ENCODE measurements around the gene PPFIBP2. TPM values are rescaled to one million over a fixed set of nuclear protein-coding genes. Genes with fewer than 3 reads are reported as not detected.

PPFIBP2 gene
- total and polyA plus RNA-seq, 12 donors: 11.4 to 36.5 (median 21.1) TPM

DNA sequence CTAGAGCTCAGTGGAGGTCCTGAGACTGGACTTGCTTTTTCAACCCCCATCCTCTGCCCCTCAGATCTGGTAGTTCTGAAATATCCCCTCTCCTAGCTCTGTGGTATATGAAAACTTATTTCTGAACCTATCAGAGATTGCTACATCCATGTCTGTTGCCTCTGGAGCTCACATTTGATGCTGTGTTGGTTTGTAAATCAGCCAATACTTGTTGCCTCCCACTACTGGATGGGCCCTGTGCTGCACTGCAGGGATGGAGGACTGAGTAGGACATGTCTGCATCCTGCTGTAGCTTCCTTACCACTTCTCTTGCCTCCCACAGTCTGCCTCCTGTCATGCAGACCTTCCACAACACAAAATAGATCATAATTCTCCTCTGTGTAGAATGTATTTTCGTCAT is 23.3 kb upstream of the PPFIBP2 start:
- peak overlapping the region in 1 of 5 donors; percentile 60 for H3K27ac ChIP-seq
- H3K9me3 ChIP-seq (replicated peaks in 1 of 3): no peaks in the 10 kb centered on the region
- no peak overlapping the region for H3K4me3 ChIP-seq
- DNase-seq: no peak
- intact Hi-C loops (cut with DNase I): no loop called here
- no peaks in the 10 kb centered on the region for H3K36me3 ChIP-seq (replicated peaks in 1 of 2)
- H3K4me1 ChIP-seq (replicated peaks in 1 of 2): no peaks in the 10 kb centered on the region
- TF ChIP-seq, protein P1, sequence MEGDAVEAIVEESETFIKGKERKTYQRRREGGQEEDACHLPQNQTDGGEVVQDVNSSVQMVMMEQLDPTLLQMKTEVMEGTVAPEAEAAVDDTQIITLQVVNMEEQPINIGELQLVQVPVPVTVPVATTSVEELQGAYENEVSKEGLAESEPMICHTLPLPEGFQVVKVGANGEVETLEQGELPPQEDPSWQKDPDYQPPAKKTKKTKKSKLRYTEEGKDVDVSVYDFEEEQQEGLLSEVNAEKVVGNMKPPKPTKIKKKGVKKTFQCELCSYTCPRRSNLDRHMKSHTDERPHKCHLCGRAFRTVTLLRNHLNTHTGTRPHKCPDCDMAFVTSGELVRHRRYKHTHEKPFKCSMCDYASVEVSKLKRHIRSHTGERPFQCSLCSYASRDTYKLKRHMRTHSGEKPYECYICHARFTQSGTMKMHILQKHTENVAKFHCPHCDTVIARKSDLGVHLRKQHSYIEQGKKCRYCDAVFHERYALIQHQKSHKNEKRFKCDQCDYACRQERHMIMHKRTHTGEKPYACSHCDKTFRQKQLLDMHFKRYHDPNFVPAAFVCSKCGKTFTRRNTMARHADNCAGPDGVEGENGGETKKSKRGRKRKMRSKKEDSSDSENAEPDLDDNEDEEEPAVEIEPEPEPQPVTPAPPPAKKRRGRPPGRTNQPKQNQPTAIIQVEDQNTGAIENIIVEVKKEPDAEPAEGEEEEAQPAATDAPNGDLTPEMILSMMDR (IDR thresholded peaks at IDR 0.05): no peak
- TF ChIP-seq POLR2A (IDR thresholded peaks at IDR 0.05): no peak
- 74 to 90% (median 82%) methylated on average over 1 of the region's 1 CpG for WGBS, 4 donors
- no peaks in the 10 kb centered on the region for H3K27me3 ChIP-seq

DNA sequence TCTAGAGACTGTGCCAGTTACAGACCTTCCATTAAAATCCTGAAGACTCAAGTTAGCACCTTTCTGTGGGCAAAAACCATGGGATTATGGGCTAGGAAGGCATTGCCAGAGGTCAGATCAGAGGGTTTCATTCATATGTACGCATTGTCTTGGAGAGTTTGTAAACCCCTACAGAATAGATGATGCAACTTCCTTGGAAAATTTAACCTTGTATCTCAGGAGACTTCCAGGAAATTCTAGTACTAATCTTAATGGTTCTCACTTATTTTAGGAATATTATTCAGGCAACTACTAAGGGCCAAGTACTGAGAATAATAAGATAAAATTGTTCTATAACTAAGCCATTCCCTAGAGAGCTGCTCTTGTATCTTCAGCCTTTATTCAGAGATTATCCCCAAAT is 21.5 kb upstream of the PPFIBP2 start:
- no peaks in the 10 kb centered on the region for H3K27me3 ChIP-seq
- WGBS, 4 donors: 75 to 91% (median 80%) methylated on average over 1 of the region's 1 CpG
- H3K27ac ChIP-seq: no peak overlapping the region
- TF ChIP-seq, protein P1 (IDR thresholded peaks at IDR 0.05): no peak
- no peak for TF ChIP-seq POLR2A (IDR thresholded peaks at IDR 0.05)
- no peak for DNase-seq
- H3K9me3 ChIP-seq (replicated peaks in 1 of 3): no peaks in the 10 kb centered on the region
- H3K4me3 ChIP-seq: no peak overlapping the region
- H3K4me1 ChIP-seq (replicated peaks in 1 of 2): no peaks in the 10 kb centered on the region
- intact Hi-C loops (cut with DNase I): no loop called here
- H3K36me3 ChIP-seq (replicated peaks in 1 of 2): no peaks in the 10 kb centered on the region

DNA sequence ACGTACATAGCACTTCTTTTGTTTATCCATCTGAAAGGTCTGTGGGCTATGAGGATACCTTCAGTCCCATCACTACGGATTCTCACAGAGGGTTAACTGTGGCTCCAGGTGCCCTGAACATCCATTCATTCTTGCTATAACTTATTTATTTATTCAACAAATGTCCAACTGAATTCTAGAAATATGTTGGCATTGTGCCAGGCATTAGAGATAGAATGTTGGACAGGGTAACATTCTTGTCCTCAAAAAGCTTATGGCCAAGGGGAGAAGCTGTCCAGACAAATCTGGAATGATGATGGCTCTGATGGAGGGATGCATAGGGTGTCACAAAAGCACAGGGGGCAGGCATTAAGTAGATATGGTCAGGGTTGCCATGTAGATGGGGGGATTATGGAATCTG is 20.1 kb upstream of the PPFIBP2 start:
- Histone ChIP-seq H3K4me3 (no peak overlapping the region), H3K27ac (no peak overlapping the region), H3K36me3 (replicated peaks in 1 of 2) (no peaks in the 10 kb centered on the region), H3K27me3 (no peaks in the 10 kb centered on the region), H3K9me3 (replicated peaks in 1 of 3) (no peaks in the 10 kb centered on the region), H3K4me1 (replicated peaks in 1 of 2) (no peaks in the 10 kb centered on the region)
- no peak for TF ChIP-seq POLR2A (IDR thresholded peaks at IDR 0.05)
- TF ChIP-seq, protein P1 (IDR thresholded peaks at IDR 0.05): no peak
- DNase-seq: no peak
- WGBS, 4 donors: 79 to 94% (median 89%) methylated on average over 2 of the region's 2 CpGs
- intact Hi-C loops (cut with DNase I): no loop called here

DNA sequence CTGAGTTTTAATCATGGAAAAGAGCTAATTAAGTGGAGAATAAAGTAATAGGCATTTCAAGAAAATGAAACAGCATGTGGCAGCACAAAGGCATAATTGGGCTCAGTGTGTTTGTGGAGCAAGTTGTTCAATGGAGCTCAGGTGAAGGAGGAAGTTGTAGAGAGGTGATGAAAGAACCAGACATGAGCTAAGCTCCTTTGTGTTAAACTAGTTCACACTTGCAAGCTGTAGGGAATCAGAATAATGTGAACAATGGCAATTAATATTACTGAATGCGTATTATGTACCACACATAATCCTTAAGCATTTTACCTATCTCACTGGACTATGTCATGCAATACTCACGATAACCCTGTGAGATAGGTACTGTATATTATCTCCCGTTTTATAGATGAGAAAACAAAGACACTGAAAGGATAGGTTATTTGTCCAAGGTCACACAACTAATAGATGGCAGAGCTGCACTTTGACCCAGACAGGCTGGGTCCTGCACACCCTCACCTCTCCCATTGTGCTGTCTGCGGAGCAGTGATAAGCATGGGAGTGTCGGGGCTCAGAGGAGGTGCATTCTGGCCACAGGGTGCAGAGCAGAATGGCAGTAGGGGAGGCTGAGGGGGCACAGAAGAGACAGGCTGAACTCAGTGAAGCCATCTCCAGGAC is 19.6 kb upstream of the PPFIBP2 start:
- no peaks in the 10 kb centered on the region for H3K9me3 ChIP-seq (replicated peaks in 1 of 3)
- WGBS, 4 donors: 83 to 89% (median 87%) methylated on average over 5 of the region's 5 CpGs
- DNase-seq: no peak
- no peaks in the 10 kb centered on the region for H3K27me3 ChIP-seq
- no peak overlapping the region for H3K27ac ChIP-seq
- no peaks in the 10 kb centered on the region for H3K36me3 ChIP-seq (replicated peaks in 1 of 2)
- no peaks in the 10 kb centered on the region for H3K4me1 ChIP-seq (replicated peaks in 1 of 2)
- TF ChIP-seq POLR2A (IDR thresholded peaks at IDR 0.05): no peak
- TF ChIP-seq, protein P1 (IDR thresholded peaks at IDR 0.05): no peak
- intact Hi-C loops (cut with DNase I): no loop called here
- H3K4me3 ChIP-seq: no peak overlapping the region

Data from adrenal gland (tissue), 12 donors.